ENCODE results near the gene LLCFC1. TPM values are rescaled to one million over a fixed set of nuclear protein-coding genes. Genes with fewer than 3 reads are reported as not detected.

The LLCFC1 gene
- total and polyA plus RNA-seq, 2 donors from 2014 or later = not detected

DNA sequence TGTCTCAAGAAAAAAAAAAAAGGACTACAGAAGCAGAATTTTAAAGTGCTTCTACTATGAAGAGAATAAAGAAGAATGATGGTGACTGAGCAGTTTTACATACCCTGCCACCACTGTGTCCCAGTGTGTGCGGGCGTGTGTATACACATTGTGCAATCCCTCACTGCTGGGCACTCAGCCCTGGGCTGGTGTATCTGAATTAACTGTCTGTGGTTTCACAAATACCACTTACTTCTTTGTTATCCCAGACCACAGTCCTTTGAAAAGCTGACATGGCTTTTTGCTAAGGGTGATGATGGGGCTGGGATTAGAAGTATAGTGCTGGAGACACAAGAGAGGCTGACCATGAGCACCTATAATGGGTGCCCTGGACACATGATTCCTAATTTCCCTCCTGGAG is 32.6 kb upstream of the LLCFC1 start:
- Histone ChIP-seq H3K4me1 (ENCODE audit: control insufficient read depth in 2 of 3, insufficient read depth in 2 of 3, low read depth in 1 of 3, low read length in 3 of 3) (no peaks in the 10 kb centered on the region), H3K36me3 (ENCODE audit: control insufficient read depth in 2 of 3, insufficient read depth in 3 of 3, low read length in 3 of 3) (no peaks in the 10 kb centered on the region), H3K27me3 (ENCODE audit: control insufficient read depth, insufficient read depth, low read length) (no peaks in the 10 kb centered on the region), H3K9me3 (ENCODE audit: control insufficient read depth in 2 of 3, insufficient read depth in 1 of 3, low read length in 3 of 3) (peaks cover 0 to 4% (median 2%) of the 10 kb centered on the region in 3 donors), H3K27ac (ENCODE audit: low read depth in 2 of 2, low read length in 2 of 2) (no peak overlapping the region), H3K4me3 (ENCODE audit: low read length in 3 of 3) (no peak overlapping the region), H3K9ac (ENCODE audit: low read length in 3 of 3) (no peak overlapping the region)
- DNase-seq = no peak
- TF ChIP-seq, protein P1, sequence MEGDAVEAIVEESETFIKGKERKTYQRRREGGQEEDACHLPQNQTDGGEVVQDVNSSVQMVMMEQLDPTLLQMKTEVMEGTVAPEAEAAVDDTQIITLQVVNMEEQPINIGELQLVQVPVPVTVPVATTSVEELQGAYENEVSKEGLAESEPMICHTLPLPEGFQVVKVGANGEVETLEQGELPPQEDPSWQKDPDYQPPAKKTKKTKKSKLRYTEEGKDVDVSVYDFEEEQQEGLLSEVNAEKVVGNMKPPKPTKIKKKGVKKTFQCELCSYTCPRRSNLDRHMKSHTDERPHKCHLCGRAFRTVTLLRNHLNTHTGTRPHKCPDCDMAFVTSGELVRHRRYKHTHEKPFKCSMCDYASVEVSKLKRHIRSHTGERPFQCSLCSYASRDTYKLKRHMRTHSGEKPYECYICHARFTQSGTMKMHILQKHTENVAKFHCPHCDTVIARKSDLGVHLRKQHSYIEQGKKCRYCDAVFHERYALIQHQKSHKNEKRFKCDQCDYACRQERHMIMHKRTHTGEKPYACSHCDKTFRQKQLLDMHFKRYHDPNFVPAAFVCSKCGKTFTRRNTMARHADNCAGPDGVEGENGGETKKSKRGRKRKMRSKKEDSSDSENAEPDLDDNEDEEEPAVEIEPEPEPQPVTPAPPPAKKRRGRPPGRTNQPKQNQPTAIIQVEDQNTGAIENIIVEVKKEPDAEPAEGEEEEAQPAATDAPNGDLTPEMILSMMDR (IDR thresholded peaks at IDR 0.05; ENCODE audit: borderline replicate concordance, extremely low read depth, insufficient read depth) = no peak
- no peak for FAIRE-seq
- intact Hi-C loops (cut with DNase I) = no loop called here

DNA sequence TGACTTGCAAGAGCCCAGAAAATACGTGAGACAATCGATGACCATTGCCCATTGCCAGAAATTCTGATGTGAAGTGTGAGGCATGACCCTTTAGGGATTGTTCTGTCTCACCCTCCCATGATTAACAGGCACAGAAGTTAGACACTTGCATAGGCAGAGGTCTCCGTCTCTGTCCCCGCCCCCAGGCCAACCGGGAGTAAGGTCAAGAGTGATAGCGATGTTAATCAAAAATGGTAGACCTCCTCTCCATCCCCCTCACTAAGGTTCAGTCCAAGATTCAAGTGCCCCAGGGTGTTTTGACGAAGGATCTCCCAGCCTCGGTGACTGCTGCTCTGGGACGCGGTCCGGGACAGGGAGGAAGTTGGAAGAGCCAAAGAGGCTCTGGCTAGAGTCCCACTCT is 31.0 kb upstream of the LLCFC1 start:
- H3K36me3 ChIP-seq (ENCODE audit: control insufficient read depth in 2 of 3, insufficient read depth in 3 of 3, low read length in 3 of 3) = no peaks in the 10 kb centered on the region
- H3K27me3 ChIP-seq (ENCODE audit: control insufficient read depth, insufficient read depth, low read length) = no peaks in the 10 kb centered on the region
- no peak for FAIRE-seq
- TF ChIP-seq, protein P1 (IDR thresholded peaks at IDR 0.05; ENCODE audit: borderline replicate concordance, extremely low read depth, insufficient read depth) = no peak
- H3K9ac ChIP-seq (ENCODE audit: low read length in 3 of 3) = no peak overlapping the region
- H3K4me3 ChIP-seq (ENCODE audit: low read length in 3 of 3) = no peak overlapping the region
- peaks cover 0 to 2% (median 0%) of the 10 kb centered on the region in 3 donors for H3K4me1 ChIP-seq (ENCODE audit: control insufficient read depth in 2 of 3, insufficient read depth in 2 of 3, low read depth in 1 of 3, low read length in 3 of 3)
- intact Hi-C loops (cut with DNase I) = no loop called here
- DNase-seq = no peak
- H3K9me3 ChIP-seq (ENCODE audit: control insufficient read depth in 2 of 3, insufficient read depth in 1 of 3, low read length in 3 of 3) = peaks cover 0 to 4% (median 2%) of the 10 kb centered on the region in 3 donors
- no peak overlapping the region for H3K27ac ChIP-seq (ENCODE audit: low read depth in 2 of 2, low read length in 2 of 2)

DNA sequence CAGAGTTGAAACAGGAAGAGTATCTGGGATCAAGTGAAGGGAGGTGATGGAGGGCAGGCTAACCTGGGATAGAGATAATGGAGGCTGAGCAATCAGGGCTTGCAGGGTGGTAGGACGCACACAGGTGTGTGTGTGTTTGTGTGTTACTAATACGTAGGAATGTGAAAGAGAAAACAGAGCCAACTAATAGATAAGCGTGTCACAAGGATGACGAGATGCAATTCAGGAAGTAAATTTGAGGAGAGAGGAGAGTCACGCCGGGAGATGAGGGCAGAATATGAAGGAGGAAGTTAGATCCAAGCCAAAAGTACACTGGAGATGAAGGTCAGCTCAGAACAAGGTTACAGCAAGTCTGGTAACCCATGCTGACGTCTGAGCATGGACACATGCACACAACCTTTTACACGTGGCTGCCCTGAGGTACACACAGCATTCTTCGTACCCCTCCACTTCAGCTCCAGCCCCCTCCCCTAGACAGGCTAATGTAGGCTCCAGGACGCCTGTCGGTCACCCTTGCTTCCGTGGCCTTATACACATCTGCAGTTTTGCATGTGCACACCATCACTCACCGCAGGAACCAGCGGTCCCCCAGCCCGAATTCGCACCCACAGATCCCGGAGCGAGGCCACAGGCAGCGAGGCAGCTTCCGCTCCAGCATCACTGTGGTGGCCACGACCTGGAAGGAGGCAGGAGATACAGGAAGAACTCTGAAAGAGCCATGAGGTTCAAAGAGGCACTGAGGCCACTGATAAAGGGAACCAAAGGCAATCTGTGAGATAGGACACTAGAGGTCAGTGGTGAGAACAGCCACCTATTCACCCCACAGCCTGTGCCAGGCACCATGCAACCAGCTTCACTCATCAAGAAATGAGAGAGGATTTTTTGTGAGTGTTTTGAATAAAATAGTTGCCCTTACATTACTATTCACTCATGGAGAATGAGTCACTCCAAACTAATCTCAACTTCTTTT is 30.1 kb upstream of the LLCFC1 start:
- TF ChIP-seq, protein P1 (IDR thresholded peaks at IDR 0.05; ENCODE audit: borderline replicate concordance, extremely low read depth, insufficient read depth) = peak; percentile 26
- intact Hi-C loops (cut with DNase I) = no loop called here
- Histone ChIP-seq H3K9ac (ENCODE audit: low read length in 3 of 3) (no peak overlapping the region), H3K4me1 (ENCODE audit: control insufficient read depth in 2 of 3, insufficient read depth in 2 of 3, low read depth in 1 of 3, low read length in 3 of 3) (peaks cover 0 to 2% (median 0%) of the 10 kb centered on the region in 3 donors), H3K27ac (ENCODE audit: low read depth in 2 of 2, low read length in 2 of 2) (no peak overlapping the region), H3K36me3 (ENCODE audit: control insufficient read depth in 2 of 3, insufficient read depth in 3 of 3, low read length in 3 of 3) (no peaks in the 10 kb centered on the region), H3K27me3 (ENCODE audit: control insufficient read depth, insufficient read depth, low read length) (no peaks in the 10 kb centered on the region), H3K9me3 (ENCODE audit: control insufficient read depth in 2 of 3, insufficient read depth in 1 of 3, low read length in 3 of 3) (peaks cover 0 to 4% (median 2%) of the 10 kb centered on the region in 3 donors), H3K4me3 (ENCODE audit: low read length in 3 of 3) (no peak overlapping the region)
- FAIRE-seq = no peak
- DNase-seq = no peak

Measured in kidney (tissue), 14 donors.